Stimulated activated CD8-positive, alpha-beta memory T cell treated with anti-CD3 and anti-CD28 coated beads, Interleukin-4, amount 100 ng/mL, for 1 hour (primary cell): ENCODE measurements around the gene RANBP17.
"Not testable (repeated sequence)": the region's sequence is repeated elsewhere in the genome, so short reads cannot be mapped to it uniquely, and the experiment has no call there.

ENCODE experiments used
- DNase-seq, 2 donors: peaks; one replicate each; pipeline ENCODE4 v3.0.0-alpha.2; 2020; ENCODE audit warnings: low read depth in 2 of 2, low spot score in 1 of 2

Gene RANBP17

DNA sequence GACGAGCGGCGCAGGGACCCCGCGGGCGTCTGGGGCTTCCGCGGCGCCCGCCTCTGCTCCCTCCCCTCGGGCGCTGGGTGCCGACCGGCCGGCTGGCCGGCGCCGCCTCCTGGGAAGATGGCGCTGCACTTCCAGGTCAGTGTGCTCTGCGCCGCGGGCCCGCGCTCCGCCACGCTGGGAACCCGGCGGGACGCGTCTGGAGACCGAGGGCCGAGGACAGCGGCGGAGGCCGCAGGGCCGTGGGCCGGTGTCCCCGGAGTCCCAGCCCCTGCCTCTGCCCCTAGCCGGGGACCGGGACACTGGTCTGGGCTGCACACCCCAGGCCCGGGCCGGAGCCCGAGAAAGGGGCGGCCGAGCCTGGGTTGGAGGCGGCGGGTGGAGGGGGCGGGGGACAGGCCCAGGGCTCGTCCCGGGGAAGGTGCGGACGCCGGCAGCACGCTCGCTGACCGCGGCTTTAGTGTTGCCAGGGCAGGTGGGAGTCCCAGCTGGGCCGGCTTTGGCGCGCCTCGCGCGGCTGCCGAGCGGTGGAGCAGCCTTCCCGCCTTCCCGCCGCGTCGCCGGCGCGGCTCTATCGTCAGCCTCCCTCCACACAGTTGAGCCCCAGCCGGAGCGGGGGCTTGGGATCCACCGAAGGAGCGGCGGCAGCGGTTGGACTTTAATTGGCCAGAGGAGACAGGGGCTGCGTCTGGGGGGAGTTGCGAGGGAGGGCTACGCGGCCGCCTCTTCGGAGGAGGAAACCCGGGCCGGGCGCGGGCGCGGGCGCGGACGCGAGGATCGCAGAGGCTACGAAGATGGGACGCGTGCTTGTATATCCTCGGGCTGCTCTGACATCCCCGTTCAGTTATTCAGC is at the start of gene RANBP17:
RANBP17 (plus strand) TSS at position 102 of the 850 bp plus-strand sequence.
- no peak for DNase-seq

- no peak for DNase-seq
Measured at GRCh38 chr5:170813231-170813630, 48.6 kb upstream of the RANBP17 start.

GRCh38 chr5:170817195-170817594 is 44.6 kb upstream of the RANBP17 start:
- DNase-seq, result no peak

GRCh38 chr5:170818232-170818631 is 43.6 kb upstream of the RANBP17 start:
- DNase-seq, result no peak

GRCh38 chr5:170819824-170820223 is 42.0 kb upstream of the RANBP17 start:
- DNase-seq, result no peak

DNA sequence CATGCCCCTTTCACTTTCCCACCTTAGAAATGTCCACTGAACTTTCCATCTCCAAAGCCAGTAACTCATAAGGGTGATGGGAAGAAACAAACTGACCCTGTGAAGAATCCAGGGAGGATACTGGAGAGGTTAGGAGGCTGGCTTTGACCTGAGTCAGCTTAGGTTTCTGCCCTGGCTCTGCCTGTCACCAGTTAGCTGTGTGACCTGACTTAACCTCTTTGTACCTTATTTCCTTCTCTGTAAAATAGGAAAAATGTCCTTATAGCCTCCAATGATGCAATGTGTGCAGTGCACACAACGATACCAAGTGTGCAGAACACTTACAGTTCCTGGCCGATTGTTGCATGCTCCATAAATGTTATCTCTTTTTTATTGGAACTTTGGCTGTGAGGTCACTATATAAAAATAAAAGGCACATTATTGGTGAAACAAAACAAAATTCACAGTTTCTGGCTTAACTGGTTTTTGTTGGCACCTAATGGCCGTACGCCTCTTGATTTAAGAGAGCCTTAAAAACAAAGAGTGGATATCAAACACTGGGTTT is 40.5 kb upstream of the RANBP17 start:
- DNase-seq, result no peak

- no peak for DNase-seq
Measured at GRCh38 chr5:170826117-170826516, 35.7 kb upstream of the RANBP17 start.

DNA sequence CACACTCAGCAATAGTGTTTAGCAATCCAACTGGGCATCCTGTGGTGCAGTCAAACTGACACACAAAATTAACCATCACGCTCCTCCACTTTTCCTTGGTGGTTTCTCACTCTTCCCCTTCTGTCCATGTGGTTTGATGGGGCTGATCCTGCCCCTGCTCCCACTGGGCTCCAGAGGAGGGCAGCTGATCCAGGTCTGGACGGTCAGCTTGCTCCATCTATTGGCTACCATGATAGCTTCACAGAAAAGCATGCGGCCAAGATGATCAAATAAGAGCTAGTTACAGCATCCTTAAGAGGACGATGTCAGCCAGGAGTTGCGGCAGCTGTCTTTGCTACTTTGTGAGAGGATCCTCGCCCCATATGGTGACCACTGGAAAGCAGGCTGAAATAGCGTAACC is 29.6 kb upstream of the RANBP17 start:
- no peak for DNase-seq

DNA sequence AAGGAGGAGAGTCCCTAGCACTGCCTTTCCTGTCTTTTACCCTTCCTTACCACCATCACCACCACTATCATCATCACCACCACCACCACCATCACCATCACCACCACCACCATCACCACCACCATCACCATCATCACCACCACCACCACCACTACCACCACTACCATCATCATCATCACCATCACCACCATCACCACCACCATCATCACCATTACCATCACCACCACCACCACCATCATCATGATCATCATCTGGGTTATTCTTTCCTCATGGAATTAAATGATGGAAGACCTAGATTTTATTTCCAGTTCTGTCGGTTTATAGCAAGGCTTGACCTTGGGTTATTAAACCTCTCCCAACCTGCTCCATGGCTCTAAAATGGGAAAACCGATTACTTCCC is 27.8 kb upstream of the RANBP17 start:
- not testable (repeated sequence) for DNase-seq

GRCh38 chr5:170836226-170836625 is 25.6 kb upstream of the RANBP17 start:
- no peak for DNase-seq

DNA sequence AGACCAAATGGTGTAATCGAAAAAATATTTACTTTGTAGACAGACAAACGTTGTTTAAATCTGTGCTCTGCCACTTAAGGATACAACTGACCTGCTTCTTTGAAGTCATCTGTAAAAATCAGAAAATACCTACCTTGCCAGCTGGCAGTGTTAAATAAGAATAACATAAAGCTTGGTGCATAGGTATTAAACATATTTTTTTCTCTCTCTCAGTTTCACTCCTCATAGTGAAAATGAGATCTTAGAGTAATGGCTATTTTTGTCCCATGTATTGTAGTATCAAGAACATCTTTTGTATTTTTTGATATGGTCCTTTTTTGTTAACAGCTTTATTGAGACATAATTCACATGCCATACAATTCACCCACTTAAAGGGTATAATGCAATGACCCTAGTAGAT is 17.9 kb upstream of the RANBP17 start:
- DNase-seq, result no peak

GRCh38 chr5:170844651-170845050 is 17.2 kb upstream of the RANBP17 start:
- no peak for DNase-seq

DNA sequence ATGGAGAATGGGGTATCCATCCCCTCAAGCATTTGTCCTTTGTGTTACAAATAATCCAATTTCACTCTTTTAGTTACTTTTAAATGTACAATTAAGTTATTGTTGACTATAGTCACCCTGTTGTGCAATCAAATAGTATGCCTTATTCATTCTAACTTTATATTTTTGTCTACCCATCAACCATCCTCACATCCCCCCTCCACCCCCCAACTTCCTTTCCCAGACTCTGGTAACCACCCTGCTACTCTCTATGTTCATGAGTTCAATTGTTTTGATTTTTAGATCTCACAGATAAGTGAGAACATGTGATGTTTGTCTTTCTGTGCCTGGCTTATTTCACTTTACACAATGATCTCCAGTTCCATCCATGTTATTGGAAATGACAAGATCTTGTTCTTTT is 15.4 kb upstream of the RANBP17 start:
- DNase-seq, result no peak

DNA sequence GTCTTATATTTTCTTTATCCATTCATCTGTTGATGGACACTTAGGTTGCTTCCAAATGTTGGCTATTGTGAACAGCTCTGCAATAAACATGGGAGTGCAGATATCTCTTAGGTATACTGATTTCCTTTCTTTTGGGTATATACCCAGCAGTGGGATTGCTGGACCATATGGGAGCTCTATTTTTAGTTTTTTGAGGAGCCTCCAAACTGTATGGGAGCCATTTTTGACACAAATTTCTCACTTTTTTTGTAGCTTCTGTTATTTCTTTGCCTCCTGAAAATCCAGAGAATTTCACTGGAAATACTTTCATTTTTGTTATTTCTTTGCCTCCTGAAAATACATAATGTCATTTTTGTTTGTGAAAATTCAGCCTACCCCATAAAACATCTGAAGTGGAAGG is 15.0 kb upstream of the RANBP17 start:
- DNase-seq, result no peak

GRCh38 chr5:170848033-170848432 is 13.8 kb upstream of the RANBP17 start:
- no peak for DNase-seq

- no peak for DNase-seq
Measured at GRCh38 chr5:170849374-170849773, 12.4 kb upstream of the RANBP17 start.

- no peak for DNase-seq
Measured at GRCh38 chr5:170854566-170854965, 7.3 kb upstream of the RANBP17 start.

GRCh38 chr5:170857066-170857465 is 4.8 kb upstream of the RANBP17 start:
- DNase-seq, result no peak

DNA sequence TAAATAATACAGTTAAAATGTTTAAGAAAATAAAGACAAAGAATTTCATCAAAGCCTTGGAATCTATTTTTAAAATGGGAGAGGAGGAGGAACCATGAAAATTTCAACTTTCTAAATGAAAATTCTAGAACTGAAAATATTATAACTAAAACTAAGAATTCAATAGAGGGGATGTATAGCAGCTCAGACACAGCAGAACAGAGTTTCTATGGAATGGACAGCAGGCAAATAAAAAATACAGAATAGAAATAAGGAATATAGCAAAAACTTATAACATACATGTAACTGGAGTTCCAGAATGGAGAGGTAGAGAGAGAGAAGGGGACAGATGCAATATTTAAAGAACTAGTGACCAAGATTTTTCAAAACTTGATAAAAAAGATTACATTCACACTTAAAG is 1.4 kb upstream of the RANBP17 start:
- DNase-seq, result no peak

- no peak for DNase-seq
Measured at GRCh38 chr5:170860818-170861666, 776 bp upstream of the RANBP17 start.

- no peak for DNase-seq
Measured at GRCh38 chr5:170861667-170861916, 226 bp upstream of the RANBP17 start.

DNA sequence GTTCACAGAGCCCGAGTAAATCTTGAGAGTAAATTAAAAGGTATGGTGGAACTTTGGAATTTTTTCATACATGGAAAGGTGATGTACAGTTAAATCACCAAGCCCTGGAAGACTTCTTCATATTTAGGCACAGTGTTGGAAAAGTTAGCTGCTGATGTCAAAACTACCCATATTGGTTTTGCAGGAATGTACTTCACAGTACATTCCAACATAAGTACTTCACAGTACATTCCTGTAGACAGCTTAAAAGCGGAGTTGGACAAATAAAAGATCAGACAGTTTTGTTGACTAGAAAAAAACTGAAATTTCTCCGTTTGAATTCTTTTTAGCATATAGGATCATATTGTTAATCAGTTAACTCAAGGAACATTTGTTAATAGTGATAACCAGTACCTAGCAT is 1.8 kb downstream of the RANBP17 start:
- DNase-seq, result no peak
